Lower lobe of right lung (tissue), 2 donors: ENCODE results near the gene DCAF15. TPM values are rescaled to one million over a fixed set of nuclear protein-coding genes. Genes with fewer than 3 reads are reported as not detected.

Source experiments
- ATAC-seq, 2 donors: fragments of 200-7000 bp; cut with Tn5 transposase; one replicate each; pipeline ENCODE4 v1.9.1; 2020 to 2022; ENCODE audit warnings: mild to moderate bottlenecking in 2 of 2, moderate library complexity in 2 of 2
- DNase-seq: peaks from one replicate; pipeline ENCODE4 v3.0.0-alpha.2; 2020
- H3K27ac ChIP-seq: fragments of 200-600 bp; one replicate; pipeline ENCODE4 v1.8.0; 2022
- H3K27me3 ChIP-seq: fragments of 200-600 bp; one replicate; pipeline ENCODE4 v1.8.0; 2022; ENCODE audit warnings: low read depth
- H3K36me3 ChIP-seq: fragments of 200-600 bp; one replicate; pipeline ENCODE4 v1.8.0; 2022; ENCODE audit warnings: mild to moderate bottlenecking
- H3K4me1 ChIP-seq: fragments of 200-600 bp; one replicate; pipeline ENCODE4 v1.8.0; 2022
- H3K4me3 ChIP-seq: fragments of 200-600 bp; one replicate; pipeline ENCODE4 v1.8.0; 2022; ENCODE audit warnings: mild to moderate bottlenecking
- H3K9me3 ChIP-seq: fragments of 200-600 bp; one replicate; pipeline ENCODE4 v1.8.0; 2022
- CTCF ChIP-seq: fragments of 200-600 bp; IDR thresholded peaks from one replicate; pipeline ENCODE4 v1.8.0; 2022; ENCODE audit warnings: antibody characterized with exemption, mild to moderate bottlenecking
- intact Hi-C: fragments of 100-400 bp; cut with DNase I; formaldehyde crosslinking; loops from one replicate; pipeline ENCODE4 v1.11.0; 2022
- total RNA-seq: library from RNA; stranded (reverse); fragmentation: NEBNext Ultra II Directional; extraction: Animal tissue kit (Norgen Biotek cat#: 25700); gene quantifications from one replicate; pipeline ENCODE4 v1.2.1, GENCODE V29; 2021
- donor health status: DM: no; HTN: yes; CAD: no; lungs with severe emphysema.

DCAF15 gene
- total RNA-seq, 1 donor from 2014 or later: 28.4 TPM

- intact Hi-C loops: no loop called here
- Histone ChIP-seq H3K27ac (peak overlapping the region; percentile 77), H3K9me3 (no peaks in the 10 kb centered on the region), H3K4me3 (no peak overlapping the region), H3K4me1 (peaks cover 11% of the 10 kb centered on the region), H3K36me3 (peaks cover 78% of the 10 kb centered on the region), H3K27me3 (no peaks in the 10 kb centered on the region)
- no peak for TF ChIP-seq CTCF
- ATAC-seq (no peak), DNase-seq (no peak)
These were observed 26.3 kb upstream of the DCAF15 start for GRCh38 chr19:13926010-13926409.

GRCh38 chr19:13926715-13927114, 25.6 kb upstream of the DCAF15 start:
- H3K27ac ChIP-seq: peak overlapping the region; percentile 77
- no peak for TF ChIP-seq CTCF
- H3K4me3 ChIP-seq: no peak overlapping the region
- H3K36me3 ChIP-seq: peaks cover 76% of the 10 kb centered on the region
- H3K4me1 ChIP-seq: peaks cover 11% of the 10 kb centered on the region
- no peak for DNase-seq
- intact Hi-C loops: no loop called here
- no peaks in the 10 kb centered on the region for H3K9me3 ChIP-seq
- no peaks in the 10 kb centered on the region for H3K27me3 ChIP-seq
- ATAC-seq: peak in 1 of 2 donors; percentile 29

- peaks cover 53% of the 10 kb centered on the region for H3K36me3 ChIP-seq
- TF ChIP-seq CTCF: no peak
- intact Hi-C loops: no loop called here
- H3K4me1 ChIP-seq: peaks cover 11% of the 10 kb centered on the region
- no peak overlapping the region for H3K4me3 ChIP-seq
- DNase-seq (no peak), ATAC-seq (no peak)
- no peaks in the 10 kb centered on the region for H3K9me3 ChIP-seq
- no peaks in the 10 kb centered on the region for H3K27me3 ChIP-seq
- H3K27ac ChIP-seq: no peak overlapping the region
These were observed 23.0 kb upstream of the DCAF15 start for GRCh38 chr19:13929340-13929739.

GRCh38 chr19:13929956-13930355, 22.4 kb upstream of the DCAF15 start:
- H3K36me3 ChIP-seq: peaks cover 48% of the 10 kb centered on the region
- no peaks in the 10 kb centered on the region for H3K27me3 ChIP-seq
- no peak for ATAC-seq
- intact Hi-C loops: no loop called here
- H3K27ac ChIP-seq: no peak overlapping the region
- no peaks in the 10 kb centered on the region for H3K9me3 ChIP-seq
- TF ChIP-seq CTCF: no peak
- H3K4me3 ChIP-seq: no peak overlapping the region
- peaks cover 11% of the 10 kb centered on the region for H3K4me1 ChIP-seq
- no peak for DNase-seq

- H3K36me3 ChIP-seq: peaks cover 44% of the 10 kb centered on the region
- no peak for TF ChIP-seq CTCF
- no peaks in the 10 kb centered on the region for H3K27me3 ChIP-seq
- intact Hi-C loops: no loop called here
- no peak overlapping the region for H3K4me3 ChIP-seq
- DNase-seq: no peak
- no peaks in the 10 kb centered on the region for H3K9me3 ChIP-seq
- H3K4me1 ChIP-seq: peaks cover 11% of the 10 kb centered on the region
- ATAC-seq: no peak
- H3K27ac ChIP-seq: no peak overlapping the region
These were observed 21.9 kb upstream of the DCAF15 start for GRCh38 chr19:13930402-13930801.
